Cardiac fibroblast (primary cell): ENCODE measurements around the gene SLC29A3.

Source experiments
- DNase-seq, 2 donors: peaks; one replicate each; pipeline versions ENCODE4 v3.0.0 to v3.0.0-alpha.2; 2010; ENCODE audit warnings: low read depth in 2 of 2
- H3K4me3 ChIP-seq, 2 donors: replicated peaks in 1 of 2; 1 replicate in 1 of 2; 2 replicates in 1 of 2; pipeline ENCODE4 v1.5.1; 2011; ENCODE audit warnings: low read depth in 2 of 2, low read length in 2 of 2, mild to moderate bottlenecking in 2 of 2, moderate library complexity in 1 of 2
- TF ChIP-seq, protein P1 (sequence below): IDR thresholded peaks from one replicate; pipeline ENCODE4 v1.5.1; 2011; ENCODE audit warnings: low read depth, mild to moderate bottlenecking, low read length, inconsistent platforms

Gene SLC29A3

DNA sequence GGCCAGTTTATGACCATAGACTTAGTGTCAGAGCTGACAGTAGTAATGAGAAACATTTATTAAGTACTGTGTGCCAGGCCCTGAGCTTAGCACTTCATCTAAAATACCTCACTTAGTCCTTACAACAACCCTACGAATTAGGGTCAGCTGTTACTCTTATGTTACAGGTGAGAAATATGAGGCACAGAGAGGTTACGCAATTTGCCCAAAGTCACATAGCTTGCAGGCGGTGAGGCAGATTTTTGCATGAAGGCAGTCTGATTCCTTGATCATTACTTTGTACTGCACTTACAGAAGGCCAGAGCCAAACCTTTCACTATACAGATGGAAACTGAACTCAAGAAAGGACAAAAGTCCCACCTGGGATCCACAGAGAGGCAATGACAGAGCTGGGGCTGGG is 87.8 kb downstream of the SLC29A3 start:
- H3K4me3 ChIP-seq, result no peak overlapping the region
- DNase-seq, result no peak
- TF ChIP-seq, protein P1, sequence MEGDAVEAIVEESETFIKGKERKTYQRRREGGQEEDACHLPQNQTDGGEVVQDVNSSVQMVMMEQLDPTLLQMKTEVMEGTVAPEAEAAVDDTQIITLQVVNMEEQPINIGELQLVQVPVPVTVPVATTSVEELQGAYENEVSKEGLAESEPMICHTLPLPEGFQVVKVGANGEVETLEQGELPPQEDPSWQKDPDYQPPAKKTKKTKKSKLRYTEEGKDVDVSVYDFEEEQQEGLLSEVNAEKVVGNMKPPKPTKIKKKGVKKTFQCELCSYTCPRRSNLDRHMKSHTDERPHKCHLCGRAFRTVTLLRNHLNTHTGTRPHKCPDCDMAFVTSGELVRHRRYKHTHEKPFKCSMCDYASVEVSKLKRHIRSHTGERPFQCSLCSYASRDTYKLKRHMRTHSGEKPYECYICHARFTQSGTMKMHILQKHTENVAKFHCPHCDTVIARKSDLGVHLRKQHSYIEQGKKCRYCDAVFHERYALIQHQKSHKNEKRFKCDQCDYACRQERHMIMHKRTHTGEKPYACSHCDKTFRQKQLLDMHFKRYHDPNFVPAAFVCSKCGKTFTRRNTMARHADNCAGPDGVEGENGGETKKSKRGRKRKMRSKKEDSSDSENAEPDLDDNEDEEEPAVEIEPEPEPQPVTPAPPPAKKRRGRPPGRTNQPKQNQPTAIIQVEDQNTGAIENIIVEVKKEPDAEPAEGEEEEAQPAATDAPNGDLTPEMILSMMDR, result no peak

DNA sequence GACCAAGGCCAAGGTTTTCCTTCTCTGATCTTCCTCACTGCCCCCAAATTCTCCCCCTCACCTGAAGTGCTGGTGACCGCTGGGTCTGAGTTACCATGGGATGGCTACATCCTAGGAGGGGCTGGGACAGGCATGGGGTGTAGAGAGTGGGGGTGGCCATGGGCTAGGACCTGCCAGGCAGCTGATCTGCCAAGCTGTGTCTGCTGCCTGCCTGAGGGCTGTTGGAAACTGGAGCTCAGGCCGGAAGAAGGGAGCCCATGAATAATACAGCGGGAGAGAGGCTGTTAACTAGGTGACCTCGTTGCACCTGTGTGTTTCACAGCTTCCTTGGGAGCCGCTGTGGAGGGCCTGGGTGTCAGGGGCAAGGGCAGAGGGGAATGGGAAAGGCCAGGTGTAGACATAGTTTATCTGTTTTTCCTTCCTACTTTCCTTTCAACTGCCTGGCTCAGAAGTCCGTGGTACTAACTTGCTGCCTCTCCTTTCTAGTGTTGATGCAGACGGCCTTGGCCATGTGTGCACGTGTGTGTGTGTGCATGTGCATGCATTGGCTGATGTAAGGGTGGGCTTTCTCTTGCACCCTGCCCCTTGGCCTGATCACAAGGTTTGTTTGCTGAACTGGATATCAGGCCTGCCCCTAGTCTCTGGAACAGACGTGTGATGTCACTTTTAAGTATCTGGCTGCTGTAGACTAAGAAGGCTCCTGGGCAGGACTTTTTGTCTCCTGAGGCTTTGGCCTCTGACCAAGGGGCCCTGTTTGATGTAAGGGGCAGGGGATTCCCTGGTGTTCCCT is 89.6 kb downstream of the SLC29A3 start:
- DNase-seq, result no peak
- TF ChIP-seq, protein P1, result no peak

DNA sequence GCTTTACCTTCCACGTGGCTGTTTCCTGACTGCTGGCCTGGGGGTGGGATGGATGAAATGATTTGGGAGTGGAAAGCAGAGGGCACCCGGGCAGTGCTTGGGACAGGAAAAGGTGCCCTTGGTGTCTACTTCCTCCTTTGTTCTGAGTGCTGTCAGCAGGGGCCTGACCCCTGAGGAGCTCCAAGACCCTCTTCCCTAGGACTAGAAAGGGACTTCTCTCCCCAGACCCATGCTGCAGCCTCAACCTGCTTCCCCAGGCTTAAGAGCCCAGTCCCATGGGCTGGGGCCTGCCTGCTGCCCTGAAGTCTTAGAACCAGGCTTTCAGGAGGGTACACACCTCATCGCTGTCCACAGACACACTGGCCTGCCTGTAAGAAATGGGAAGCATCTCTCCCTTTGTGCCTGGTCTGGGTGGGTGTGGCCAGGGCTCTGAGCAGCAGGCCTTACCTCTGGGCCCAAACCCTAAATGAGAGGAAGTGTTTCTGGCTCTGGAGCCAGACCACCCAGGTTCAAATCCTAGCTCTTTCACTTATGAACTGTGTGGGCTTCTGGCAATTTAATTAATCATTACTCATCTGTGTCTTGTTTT is 90.6 kb downstream of the SLC29A3 start:
- TF ChIP-seq, protein P1, result no peak
- no peak for DNase-seq
- H3K4me3 ChIP-seq, result no peak overlapping the region

More for the DNA sequence above, 89.6 kb downstream of the SLC29A3 start:
- no peak overlapping the region for H3K4me3 ChIP-seq
